Nucleus accumbens (tissue), 56 donors: Measurements from ENCODE around the gene ARAF.

ENCODE experiments used
- DNase-seq, 56 donors: peaks; one replicate each; lab custom pipeline; 2025; lab: John Stamatoyannopoulos, UW

ARAF gene

GRCh38 chrX:47614618-47615017 lies 53.6 kb downstream of the ARAF start:
- no peak for DNase-seq

- DNase-seq = no peak
Observed at GRCh38 chrX:47618923-47619485, 58.0 kb downstream of the ARAF start.

- peak in 53 of 56 donors; percentile 4 to 84 (median 51) for DNase-seq
Observed at GRCh38 chrX:47619486-47620302, 58.7 kb downstream of the ARAF start, which contains the start of gene SYN1. Gene SYN1, minus strand, starts transcription at chrX:47619857. Its CDS starts 129 bp downstream, at chrX:47619728.

- DNase-seq = peak in 16 of 56 donors; percentile 1 to 51 (median 17)
Observed at GRCh38 chrX:47620303-47620685, 59.3 kb downstream of the ARAF start.
